ENCODE data around the gene MTX3. TPM values are rescaled to one million over a fixed set of nuclear protein-coding genes. Genes with fewer than 3 reads are reported as not detected.

Gene MTX3, protein sequence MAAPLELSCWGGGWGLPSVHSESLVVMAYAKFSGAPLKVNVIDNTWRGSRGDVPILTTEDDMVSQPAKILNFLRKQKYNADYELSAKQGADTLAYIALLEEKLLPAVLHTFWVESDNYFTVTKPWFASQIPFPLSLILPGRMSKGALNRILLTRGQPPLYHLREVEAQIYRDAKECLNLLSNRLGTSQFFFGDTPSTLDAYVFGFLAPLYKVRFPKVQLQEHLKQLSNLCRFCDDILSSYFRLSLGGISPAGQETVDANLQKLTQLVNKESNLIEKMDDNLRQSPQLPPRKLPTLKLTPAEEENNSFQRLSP
- total RNA-seq (2014; rRNA removed; shearing (Covaris generic)), result 16.7 and 19.2 TPM in 2 replicates
- 11.8 and 13.1 TPM in 2 replicates for polyA plus RNA-seq (2015; cell fraction: cytosol; rRNA removed)
- 33.5 and 40.0 TPM in 2 replicates for polyA plus RNA-seq (2015; cell fraction: nucleus; rRNA removed)

- DNase-seq (ENCODE audit: low read depth, low spot score), result peak; percentile 87
- in situ Hi-C loops (cut with HindIII; ENCODE audit: low pct_unique_long_range_greater_than_20kb, low sequenced_read_pairs), result no loop called here
These were observed at the start of gene MTX3 for GRCh38 chr5:79990598-79991507. Gene MTX3 (minus strand): TSS chr5:79991262. CDS start chr5:79991238, 24 bp downstream.

DNA sequence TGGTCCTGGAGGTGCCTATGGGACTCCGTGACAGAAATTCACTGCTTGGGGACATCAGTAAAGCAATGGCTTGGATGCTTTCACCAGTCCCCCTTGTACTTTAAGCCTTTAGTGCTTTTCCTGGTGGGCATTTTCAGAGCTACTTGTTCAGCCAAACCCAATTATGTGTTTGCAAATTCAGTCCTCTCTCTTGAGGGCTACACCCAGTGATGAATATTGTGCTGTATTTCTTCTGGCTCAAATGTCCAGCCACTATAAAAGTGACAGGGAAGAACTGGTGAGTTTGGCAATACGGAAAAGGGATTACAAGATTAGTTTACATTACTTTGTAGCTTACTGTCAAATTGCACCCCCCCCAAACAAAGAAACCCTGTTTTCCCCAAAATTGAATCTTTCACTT is 48.6 kb upstream of the MTX3 start:
- in situ Hi-C loops (cut with HindIII; ENCODE audit: low pct_unique_long_range_greater_than_20kb, low sequenced_read_pairs), result no loop called here
- DNase-seq (ENCODE audit: low read depth, low spot score), result no peak

- in situ Hi-C loops (cut with HindIII; ENCODE audit: low pct_unique_long_range_greater_than_20kb, low sequenced_read_pairs), result no loop called here
- DNase-seq (ENCODE audit: low read depth, low spot score), result no peak
These were observed 46.3 kb upstream of the MTX3 start for GRCh38 chr5:80037366-80037765.

DNA sequence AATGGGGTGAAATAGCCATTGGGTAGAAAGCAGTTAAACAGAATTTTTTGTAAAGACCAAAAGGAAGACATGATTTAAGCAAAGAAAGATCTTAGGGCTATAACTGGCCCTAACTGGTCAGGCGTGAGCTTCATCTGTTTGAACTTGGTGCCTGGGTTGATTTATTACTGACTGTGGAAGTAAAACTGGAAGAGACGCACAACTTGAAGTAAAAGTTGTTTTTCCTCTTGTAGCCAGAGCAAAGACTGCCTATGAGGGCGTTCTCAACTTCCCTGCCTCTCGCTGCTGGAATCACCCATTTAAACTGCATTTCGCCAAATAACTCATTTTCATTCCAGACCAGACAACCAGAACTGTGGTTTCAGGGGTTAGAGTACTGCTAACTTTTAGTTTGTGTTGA is 45.6 kb upstream of the MTX3 start:
- in situ Hi-C loops (cut with HindIII; ENCODE audit: low pct_unique_long_range_greater_than_20kb, low sequenced_read_pairs), result no loop called here
- no peak for DNase-seq (ENCODE audit: low read depth, low spot score)

- in situ Hi-C loops (cut with HindIII; ENCODE audit: low pct_unique_long_range_greater_than_20kb, low sequenced_read_pairs), result no loop called here
- DNase-seq (ENCODE audit: low read depth, low spot score), result no peak
These were observed 44.8 kb upstream of the MTX3 start for GRCh38 chr5:80035839-80036238.

- no peak for DNase-seq (ENCODE audit: low read depth, low spot score)
- in situ Hi-C loops (cut with HindIII; ENCODE audit: low pct_unique_long_range_greater_than_20kb, low sequenced_read_pairs), result no loop called here
These were observed 44.1 kb upstream of the MTX3 start, which contains the start of gene THBS4 for GRCh38 chr5:80034962-80035821. Gene THBS4 (plus strand): TSS chr5:80035348. CDS start chr5:80035538, 190 bp downstream.

DNA sequence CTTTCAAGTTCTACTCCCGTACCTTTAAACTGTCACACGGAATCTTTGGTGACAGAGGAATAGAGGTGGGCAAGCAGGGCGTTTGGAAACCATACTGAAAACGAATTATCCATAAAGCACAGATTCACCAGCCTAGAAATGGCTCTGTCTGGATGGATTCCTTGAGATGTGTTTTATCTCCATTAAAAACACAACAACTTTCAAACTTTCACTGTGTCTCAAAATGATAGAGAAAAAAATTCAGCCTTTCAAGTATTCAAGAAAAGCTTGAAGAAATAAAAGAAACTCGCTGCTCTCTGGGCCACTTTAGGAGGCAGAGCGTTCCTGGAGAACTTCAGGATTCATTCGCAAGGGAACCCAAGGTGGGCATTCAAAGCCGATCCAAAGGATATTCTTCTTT is 43.5 kb upstream of the MTX3 start:
- in situ Hi-C loops (cut with HindIII; ENCODE audit: low pct_unique_long_range_greater_than_20kb, low sequenced_read_pairs), result no loop called here
- no peak for DNase-seq (ENCODE audit: low read depth, low spot score)

DNA sequence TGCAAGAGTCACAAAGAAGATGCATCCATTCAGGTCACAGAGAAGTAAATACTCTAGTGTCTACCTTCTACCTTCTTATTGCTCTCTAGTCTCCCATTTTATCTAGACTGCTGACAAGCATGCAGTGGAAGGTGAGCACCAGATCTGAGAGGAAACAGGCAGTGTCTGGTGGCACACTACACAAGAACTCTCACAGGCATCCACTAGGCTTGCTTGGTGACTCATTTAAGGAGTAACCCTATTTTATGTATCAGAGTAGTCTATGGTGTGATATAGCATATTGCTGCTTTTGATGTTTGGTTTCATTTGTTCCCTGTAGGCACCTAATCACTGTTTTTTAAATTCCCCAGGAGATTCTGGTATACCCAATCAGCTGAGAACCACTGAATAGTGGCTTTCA is 42.5 kb upstream of the MTX3 start:
- DNase-seq (ENCODE audit: low read depth, low spot score), result no peak
- in situ Hi-C loops (cut with HindIII; ENCODE audit: low pct_unique_long_range_greater_than_20kb, low sequenced_read_pairs), result no loop called here

DNA sequence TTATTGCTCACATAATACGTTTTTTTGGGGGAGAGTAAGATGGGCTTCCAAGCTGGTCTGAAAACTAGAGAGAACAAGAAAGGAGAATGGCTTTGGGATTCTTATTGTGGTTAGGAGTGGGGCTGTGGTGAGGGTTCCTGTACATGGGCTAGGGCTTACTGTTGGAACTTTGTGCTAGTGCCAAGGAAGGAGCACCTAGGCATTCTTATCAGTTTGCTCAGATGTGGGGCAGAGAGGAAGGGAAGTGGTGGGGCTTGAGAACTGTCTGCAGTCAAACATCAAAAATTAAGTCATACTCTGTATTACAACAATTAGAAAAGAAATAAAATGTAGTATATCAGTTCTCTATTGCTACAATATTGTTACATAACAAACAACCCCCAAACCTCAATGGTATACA is 40.0 kb upstream of the MTX3 start:
- in situ Hi-C loops (cut with HindIII; ENCODE audit: low pct_unique_long_range_greater_than_20kb, low sequenced_read_pairs), result no loop called here
- no peak for DNase-seq (ENCODE audit: low read depth, low spot score)

- no peak for DNase-seq (ENCODE audit: low read depth, low spot score)
- in situ Hi-C loops (cut with HindIII; ENCODE audit: low pct_unique_long_range_greater_than_20kb, low sequenced_read_pairs), result no loop called here
These were observed 35.8 kb upstream of the MTX3 start for GRCh38 chr5:80026841-80027240.

- no peak for DNase-seq (ENCODE audit: low read depth, low spot score)
- in situ Hi-C loops (cut with HindIII; ENCODE audit: low pct_unique_long_range_greater_than_20kb, low sequenced_read_pairs), result no loop called here
These were observed 34.0 kb upstream of the MTX3 start for GRCh38 chr5:80025069-80025468.

DNA sequence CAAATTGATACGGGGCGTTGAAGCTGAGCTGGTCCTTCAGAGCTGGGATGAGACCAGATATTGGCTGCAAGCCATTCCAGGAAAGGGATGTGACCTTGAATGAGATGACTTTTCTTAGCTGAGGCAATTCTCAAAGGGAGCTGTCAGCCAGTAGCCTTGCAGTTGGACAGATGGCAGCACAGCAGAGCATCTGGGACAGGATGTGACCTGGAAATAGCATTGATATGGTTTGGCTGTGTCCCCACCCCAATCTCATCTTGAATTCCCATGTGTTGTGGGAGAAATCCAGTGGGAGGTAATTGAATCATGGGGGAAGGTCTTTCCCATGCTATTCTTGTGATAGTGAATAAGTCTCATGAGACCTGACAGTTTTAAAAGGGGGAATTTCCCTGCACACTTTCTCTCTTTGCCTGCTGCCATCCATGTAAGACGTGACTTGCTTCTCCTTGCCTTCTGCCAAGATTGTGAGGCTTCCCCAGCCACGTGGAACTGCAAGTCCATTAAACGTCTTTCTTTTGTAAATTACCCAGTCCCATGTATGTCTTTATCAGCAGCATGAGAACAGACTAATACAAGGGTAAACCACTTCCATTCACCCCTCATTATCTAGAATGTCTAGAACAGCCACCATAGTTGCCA is 19.8 kb upstream of the MTX3 start:
- in situ Hi-C loops (cut with HindIII; ENCODE audit: low pct_unique_long_range_greater_than_20kb, low sequenced_read_pairs), result no loop called here
- DNase-seq (ENCODE audit: low read depth, low spot score), result no peak

GRCh38 chr5:80008995-80009765 is 18.1 kb upstream of the MTX3 start:
- in situ Hi-C loops (cut with HindIII; ENCODE audit: low pct_unique_long_range_greater_than_20kb, low sequenced_read_pairs), result no loop called here
- peak; percentile 21 for DNase-seq (ENCODE audit: low read depth, low spot score)

- DNase-seq (ENCODE audit: low read depth, low spot score), result no peak
- in situ Hi-C loops (cut with HindIII; ENCODE audit: low pct_unique_long_range_greater_than_20kb, low sequenced_read_pairs), result no loop called here
These were observed 11.6 kb upstream of the MTX3 start for GRCh38 chr5:80002677-80003076.

- no peak for DNase-seq (ENCODE audit: low read depth, low spot score)
- in situ Hi-C loops (cut with HindIII; ENCODE audit: low pct_unique_long_range_greater_than_20kb, low sequenced_read_pairs), result no loop called here
These were observed 8.7 kb upstream of the MTX3 start for GRCh38 chr5:79999722-80000121.

GRCh38 chr5:79992891-79993657 is 2.0 kb upstream of the MTX3 start:
- in situ Hi-C loops (cut with HindIII; ENCODE audit: low pct_unique_long_range_greater_than_20kb, low sequenced_read_pairs), result no loop called here
- DNase-seq (ENCODE audit: low read depth, low spot score), result no peak
